WTC11 (cell line): ENCODE measurements around the gene NMRAL1. TPM values are rescaled to one million over a fixed set of nuclear protein-coding genes. Genes with fewer than 3 reads are reported as not detected.

Experiments
- ATAC-seq: fragments of 200-7000 bp; cut with Tn5 transposase; 2 replicates; pipeline ENCODE4 v1.10.0; 2021; ENCODE audit warnings: mild to moderate bottlenecking, moderate library complexity
- CTCF ChIA-PET: fragments of 300-600 bp; sonication (Branson Sonifier 250); formaldehyde crosslinking; loops from one replicate; lab custom pipeline; 2021; ENCODE audit warnings: antibody characterized with exemption; lab: Charles Lee
- POLR2A ChIA-PET: fragments of 350-600 bp; sonication (Branson Sonifier 250); formaldehyde crosslinking; loops from one replicate; lab custom pipeline; 2021; ENCODE audit warnings: antibody characterized with exemption; lab: Charles Lee
- DNase-seq: peaks from one replicate; pipeline ENCODE4 v3.0.0; 2021; ENCODE audit warnings: low spot score
- H3K27ac Mint-ChIP-seq: 2 replicates; pipeline ENCODE4 v1.8.0; 2021; ENCODE audit warnings: mixed read lengths
- H3K27me3 Mint-ChIP-seq: 2 replicates; pipeline ENCODE4 v1.8.0; 2021; ENCODE audit warnings: low read depth, mild to moderate bottlenecking, moderate library complexity, mixed read lengths
- H3K36me3 Mint-ChIP-seq: 2 replicates; pipeline ENCODE4 v1.8.0; 2021; ENCODE audit warnings: mixed read lengths
- H3K4me1 Mint-ChIP-seq: 2 replicates; pipeline ENCODE4 v1.8.0; 2022; ENCODE audit warnings: mixed read lengths
- H3K4me3 Mint-ChIP-seq: 2 replicates; pipeline ENCODE4 v1.8.0; 2021; ENCODE audit warnings: mild to moderate bottlenecking, moderate library complexity, mixed read lengths
- H3K9me3 Mint-ChIP-seq: 2 replicates; pipeline ENCODE4 v1.8.0; 2021; ENCODE audit warnings: mixed read lengths
- ATF1 ChIP-seq: sonication (generic); formaldehyde crosslinking; IDR thresholded peaks from 2 replicates; pipeline ENCODE4 v1.8.1; 2023; ENCODE audit warnings: mild to moderate bottlenecking, moderate library complexity, missing genetic modification reagents
- ELF4 ChIP-seq: sonication (generic); formaldehyde crosslinking; IDR thresholded peaks from 2 replicates; pipeline ENCODE4 v1.8.1; 2022; ENCODE audit warnings: low read depth, mild to moderate bottlenecking, moderate library complexity, missing genetic modification reagents
- EMX1 ChIP-seq: fragments of 250-450 bp; sonication (Bioruptor Pico); IDR thresholded peaks from 2 replicates; pipeline ENCODE4 v1.8.0; 2021; ENCODE audit warnings: mild to moderate bottlenecking
- OVOL2 ChIP-seq: fragments of 250-450 bp; sonication (Bioruptor Pico); IDR thresholded peaks from 2 replicates; pipeline ENCODE4 v1.9.0; 2021; ENCODE audit warnings: mild to moderate bottlenecking, borderline replicate concordance
- PRRX2 ChIP-seq: fragments of 250-450 bp; sonication (Bioruptor Pico); IDR thresholded peaks from 2 replicates; pipeline ENCODE4 v1.8.0; 2021; ENCODE audit warnings: mild to moderate bottlenecking
- RORB ChIP-seq: fragments of 250-450 bp; sonication (Bioruptor Pico); IDR thresholded peaks from 2 replicates; pipeline ENCODE4 v1.9.0; 2021; ENCODE audit warnings: mild to moderate bottlenecking
- SOX15 ChIP-seq: fragments of 250-450 bp; sonication (Bioruptor Pico); IDR thresholded peaks from 2 replicates; pipeline ENCODE4 v1.9.0; 2021; ENCODE audit warnings: mild to moderate bottlenecking
- TEAD1 ChIP-seq: sonication (generic); formaldehyde crosslinking; IDR thresholded peaks from 2 replicates; pipeline ENCODE4 v1.8.0; 2022; ENCODE audit warnings: mild to moderate bottlenecking, missing genetic modification reagents
- TEAD4 ChIP-seq: sonication (generic); formaldehyde crosslinking; IDR thresholded peaks from 2 replicates; pipeline ENCODE4 v1.8.0; 2022; ENCODE audit warnings: mild to moderate bottlenecking, missing genetic modification reagents
- ZNF138 ChIP-seq: sonication (generic); formaldehyde crosslinking; conservative IDR thresholded peaks from 2 replicates; pipeline ENCODE4 v1.8.1; 2022; ENCODE audit warnings: mild to moderate bottlenecking, moderate library complexity, missing genetic modification reagents
- total RNA-seq: library from RNA; stranded (reverse); gene quantifications from 3 replicates; pipeline ENCODE4 v1.2.3, GENCODE V29; 2021
- TF ChIP-seq, protein P1 (sequence below): sonication (generic); formaldehyde crosslinking; IDR thresholded peaks from 2 replicates; pipeline ENCODE4 v1.8.1; 2023; ENCODE audit warnings: mild to moderate bottlenecking, missing genetic modification reagents, borderline replicate concordance
- TF ChIP-seq, protein P2 (sequence below): fragments of 250-450 bp; sonication (Bioruptor Pico); IDR thresholded peaks from 2 replicates; pipeline ENCODE4 v2.1.2; 2022; ENCODE audit warnings: mild to moderate bottlenecking, moderate library complexity
- TF ChIP-seq, protein P3 (sequence below): sonication (generic); formaldehyde crosslinking; IDR thresholded peaks from 2 replicates; pipeline ENCODE4 v1.8.1; 2023; ENCODE audit warnings: mild to moderate bottlenecking, missing genetic modification reagents
- TF ChIP-seq, protein P4 (sequence below): sonication (generic); formaldehyde crosslinking; IDR thresholded peaks from 2 replicates; pipeline ENCODE4 v1.8.0; 2022; ENCODE audit warnings: missing genetic modification reagents
- TF ChIP-seq, protein P5 (sequence below): sonication (generic); formaldehyde crosslinking; IDR thresholded peaks from 2 replicates; pipeline ENCODE4 v1.8.1; 2023; ENCODE audit warnings: mild to moderate bottlenecking, missing genetic modification reagents
- TF ChIP-seq, protein P6 (sequence below): sonication (generic); formaldehyde crosslinking; conservative IDR thresholded peaks from 2 replicates; pipeline ENCODE4 v1.8.1; 2022; ENCODE audit warnings: mild to moderate bottlenecking, missing genetic modification reagents

NMRAL1 gene
- total RNA-seq, 1 experiment from 2014 or later = 68.1 TPM

DNA sequence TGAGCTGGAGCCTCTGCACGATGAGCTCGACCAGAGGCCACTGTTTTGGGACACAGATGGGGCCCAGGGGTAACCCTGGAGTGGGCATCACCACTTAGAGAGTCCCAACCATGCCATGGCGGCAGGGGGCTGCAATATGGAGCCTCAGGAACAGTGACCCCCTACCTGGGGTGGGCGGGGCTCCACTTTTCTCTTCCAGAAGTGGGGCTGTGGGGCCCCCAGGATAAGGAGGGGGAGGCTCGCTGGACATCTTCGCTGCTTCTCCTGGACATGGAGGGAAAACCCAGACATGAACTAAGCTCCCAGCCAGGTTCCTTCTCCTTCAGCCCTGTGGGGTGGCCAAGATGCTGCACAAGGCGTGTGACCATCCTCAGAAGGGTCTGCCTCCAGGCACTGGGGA, 39.5 kb upstream of the NMRAL1 start:
- no peaks in the 10 kb centered on the region for H3K9me3 Mint-ChIP-seq
- ChIA-PET POLR2A (no interaction called here), CTCF (interaction anchor here (0.5 to 4.3 kb wide), 10 partner anchors 8 to 1205 kb away, joined by 3 to 21 read pairs (median 4); no protein-coding TSS in a partner anchor)
- H3K4me3 Mint-ChIP-seq = no peak overlapping the region
- H3K4me1 Mint-ChIP-seq = peaks cover 11% of the 10 kb centered on the region
- DNase-seq (no peak), ATAC-seq (no peak)
- no peaks in the 10 kb centered on the region for H3K27me3 Mint-ChIP-seq
- TF ChIP-seq EMX1 (CRISPR knock-in tag) = no peak
- TF ChIP-seq, protein P1, sequence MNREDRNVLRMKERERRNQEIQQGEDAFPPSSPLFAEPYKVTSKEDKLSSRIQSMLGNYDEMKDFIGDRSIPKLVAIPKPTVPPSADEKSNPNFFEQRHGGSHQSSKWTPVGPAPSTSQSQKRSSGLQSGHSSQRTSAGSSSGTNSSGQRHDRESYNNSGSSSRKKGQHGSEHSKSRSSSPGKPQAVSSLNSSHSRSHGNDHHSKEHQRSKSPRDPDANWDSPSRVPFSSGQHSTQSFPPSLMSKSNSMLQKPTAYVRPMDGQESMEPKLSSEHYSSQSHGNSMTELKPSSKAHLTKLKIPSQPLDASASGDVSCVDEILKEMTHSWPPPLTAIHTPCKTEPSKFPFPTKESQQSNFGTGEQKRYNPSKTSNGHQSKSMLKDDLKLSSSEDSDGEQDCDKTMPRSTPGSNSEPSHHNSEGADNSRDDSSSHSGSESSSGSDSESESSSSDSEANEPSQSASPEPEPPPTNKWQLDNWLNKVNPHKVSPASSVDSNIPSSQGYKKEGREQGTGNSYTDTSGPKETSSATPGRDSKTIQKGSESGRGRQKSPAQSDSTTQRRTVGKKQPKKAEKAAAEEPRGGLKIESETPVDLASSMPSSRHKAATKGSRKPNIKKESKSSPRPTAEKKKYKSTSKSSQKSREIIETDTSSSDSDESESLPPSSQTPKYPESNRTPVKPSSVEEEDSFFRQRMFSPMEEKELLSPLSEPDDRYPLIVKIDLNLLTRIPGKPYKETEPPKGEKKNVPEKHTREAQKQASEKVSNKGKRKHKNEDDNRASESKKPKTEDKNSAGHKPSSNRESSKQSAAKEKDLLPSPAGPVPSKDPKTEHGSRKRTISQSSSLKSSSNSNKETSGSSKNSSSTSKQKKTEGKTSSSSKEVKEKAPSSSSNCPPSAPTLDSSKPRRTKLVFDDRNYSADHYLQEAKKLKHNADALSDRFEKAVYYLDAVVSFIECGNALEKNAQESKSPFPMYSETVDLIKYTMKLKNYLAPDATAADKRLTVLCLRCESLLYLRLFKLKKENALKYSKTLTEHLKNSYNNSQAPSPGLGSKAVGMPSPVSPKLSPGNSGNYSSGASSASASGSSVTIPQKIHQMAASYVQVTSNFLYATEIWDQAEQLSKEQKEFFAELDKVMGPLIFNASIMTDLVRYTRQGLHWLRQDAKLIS (CRISPR knock-in tag) = no peak
- no peak for TF ChIP-seq OVOL2
- no peak overlapping the region for H3K27ac Mint-ChIP-seq
- H3K36me3 Mint-ChIP-seq = peaks cover 3% of the 10 kb centered on the region; the same call in 1 of the 2 replicates

DNA sequence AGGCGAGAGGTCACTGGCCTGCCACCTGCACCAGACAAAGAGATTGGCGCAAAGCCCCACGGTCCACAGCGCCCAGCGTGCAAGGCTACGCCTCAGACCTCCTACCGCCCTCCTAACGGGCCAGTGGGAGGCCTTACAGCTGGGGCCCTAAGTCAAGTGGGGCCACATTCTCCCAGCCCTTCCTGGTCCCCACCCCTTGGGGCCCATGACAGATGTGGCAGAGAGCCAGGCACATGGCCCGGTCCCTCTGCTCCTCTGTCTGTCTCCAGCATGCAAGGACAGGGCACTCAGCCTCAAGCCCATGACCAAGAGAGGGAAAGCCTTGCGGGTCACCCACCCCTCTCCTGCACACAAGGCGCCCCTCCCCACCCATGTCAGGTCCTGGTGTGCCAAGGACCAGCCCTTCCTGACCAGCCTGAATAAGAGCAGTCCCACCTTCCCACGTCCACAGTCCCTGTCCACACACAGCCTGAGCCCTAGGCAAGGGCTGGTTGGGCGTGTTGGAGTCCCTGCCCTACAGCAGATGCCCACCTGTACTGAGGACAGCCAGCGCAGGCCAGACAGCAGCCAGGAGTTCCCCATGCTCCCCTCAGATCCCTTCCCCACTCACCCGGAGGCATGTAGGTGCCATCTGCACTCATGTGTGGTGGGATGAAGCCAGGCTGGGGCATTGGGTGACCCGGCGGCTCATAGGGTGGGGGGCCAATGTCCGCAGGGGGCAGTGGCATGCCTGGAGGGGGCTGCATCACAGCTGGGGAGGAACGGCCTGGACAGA, 38.8 kb upstream of the NMRAL1 start:
- peaks cover 3% of the 10 kb centered on the region; the same call in 1 of the 2 replicates for H3K36me3 Mint-ChIP-seq
- CTCF ChIA-PET = interaction anchor here (0.5 to 4.3 kb wide), 6 partner anchors 12 to 1205 kb away, joined by 3 to 21 read pairs (median 4); no protein-coding TSS in a partner anchor
- no peak overlapping the region for H3K4me3 Mint-ChIP-seq
- TF ChIP-seq, protein P2, sequence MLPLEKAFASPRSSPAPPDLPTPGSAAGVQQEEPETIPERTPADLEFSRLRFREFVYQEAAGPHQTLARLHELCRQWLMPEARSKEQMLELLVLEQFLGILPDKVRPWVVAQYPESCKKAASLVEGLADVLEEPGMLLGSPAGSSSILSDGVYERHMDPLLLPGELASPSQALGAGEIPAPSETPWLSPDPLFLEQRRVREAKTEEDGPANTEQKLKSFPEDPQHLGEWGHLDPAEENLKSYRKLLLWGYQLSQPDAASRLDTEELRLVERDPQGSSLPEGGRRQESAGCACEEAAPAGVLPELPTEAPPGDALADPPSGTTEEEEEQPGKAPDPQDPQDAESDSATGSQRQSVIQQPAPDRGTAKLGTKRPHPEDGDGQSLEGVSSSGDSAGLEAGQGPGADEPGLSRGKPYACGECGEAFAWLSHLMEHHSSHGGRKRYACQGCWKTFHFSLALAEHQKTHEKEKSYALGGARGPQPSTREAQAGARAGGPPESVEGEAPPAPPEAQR (CRISPR knock-in tag) = no peak
- TF ChIP-seq, protein P3, sequence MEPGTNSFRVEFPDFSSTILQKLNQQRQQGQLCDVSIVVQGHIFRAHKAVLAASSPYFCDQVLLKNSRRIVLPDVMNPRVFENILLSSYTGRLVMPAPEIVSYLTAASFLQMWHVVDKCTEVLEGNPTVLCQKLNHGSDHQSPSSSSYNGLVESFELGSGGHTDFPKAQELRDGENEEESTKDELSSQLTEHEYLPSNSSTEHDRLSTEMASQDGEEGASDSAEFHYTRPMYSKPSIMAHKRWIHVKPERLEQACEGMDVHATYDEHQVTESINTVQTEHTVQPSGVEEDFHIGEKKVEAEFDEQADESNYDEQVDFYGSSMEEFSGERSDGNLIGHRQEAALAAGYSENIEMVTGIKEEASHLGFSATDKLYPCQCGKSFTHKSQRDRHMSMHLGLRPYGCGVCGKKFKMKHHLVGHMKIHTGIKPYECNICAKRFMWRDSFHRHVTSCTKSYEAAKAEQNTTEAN = no peak
- TF ChIP-seq TEAD1 (CRISPR knock-in tag) = no peak
- no peak for TF ChIP-seq RORB (CRISPR knock-in tag)
- TF ChIP-seq, protein P4, sequence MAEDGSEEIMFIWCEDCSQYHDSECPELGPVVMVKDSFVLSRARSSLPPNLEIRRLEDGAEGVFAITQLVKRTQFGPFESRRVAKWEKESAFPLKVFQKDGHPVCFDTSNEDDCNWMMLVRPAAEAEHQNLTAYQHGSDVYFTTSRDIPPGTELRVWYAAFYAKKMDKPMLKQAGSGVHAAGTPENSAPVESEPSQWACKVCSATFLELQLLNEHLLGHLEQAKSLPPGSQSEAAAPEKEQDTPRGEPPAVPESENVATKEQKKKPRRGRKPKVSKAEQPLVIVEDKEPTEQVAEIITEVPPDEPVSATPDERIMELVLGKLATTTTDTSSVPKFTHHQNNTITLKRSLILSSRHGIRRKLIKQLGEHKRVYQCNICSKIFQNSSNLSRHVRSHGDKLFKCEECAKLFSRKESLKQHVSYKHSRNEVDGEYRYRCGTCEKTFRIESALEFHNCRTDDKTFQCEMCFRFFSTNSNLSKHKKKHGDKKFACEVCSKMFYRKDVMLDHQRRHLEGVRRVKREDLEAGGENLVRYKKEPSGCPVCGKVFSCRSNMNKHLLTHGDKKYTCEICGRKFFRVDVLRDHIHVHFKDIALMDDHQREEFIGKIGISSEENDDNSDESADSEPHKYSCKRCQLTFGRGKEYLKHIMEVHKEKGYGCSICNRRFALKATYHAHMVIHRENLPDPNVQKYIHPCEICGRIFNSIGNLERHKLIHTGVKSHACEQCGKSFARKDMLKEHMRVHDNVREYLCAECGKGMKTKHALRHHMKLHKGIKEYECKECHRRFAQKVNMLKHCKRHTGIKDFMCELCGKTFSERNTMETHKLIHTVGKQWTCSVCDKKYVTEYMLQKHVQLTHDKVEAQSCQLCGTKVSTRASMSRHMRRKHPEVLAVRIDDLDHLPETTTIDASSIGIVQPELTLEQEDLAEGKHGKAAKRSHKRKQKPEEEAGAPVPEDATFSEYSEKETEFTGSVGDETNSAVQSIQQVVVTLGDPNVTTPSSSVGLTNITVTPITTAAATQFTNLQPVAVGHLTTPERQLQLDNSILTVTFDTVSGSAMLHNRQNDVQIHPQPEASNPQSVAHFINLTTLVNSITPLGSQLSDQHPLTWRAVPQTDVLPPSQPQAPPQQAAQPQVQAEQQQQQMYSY = no peak
- no peak for DNase-seq
- no peaks in the 10 kb centered on the region for H3K27me3 Mint-ChIP-seq
- H3K27ac Mint-ChIP-seq = no peak overlapping the region; the same call in 1 of the 2 replicates
- H3K4me1 Mint-ChIP-seq = peaks cover 7% of the 10 kb centered on the region; the same call in 1 of the 2 replicates
- H3K9me3 Mint-ChIP-seq = no peaks in the 10 kb centered on the region
- ATAC-seq = no peak
- POLR2A ChIA-PET = no interaction called here

DNA sequence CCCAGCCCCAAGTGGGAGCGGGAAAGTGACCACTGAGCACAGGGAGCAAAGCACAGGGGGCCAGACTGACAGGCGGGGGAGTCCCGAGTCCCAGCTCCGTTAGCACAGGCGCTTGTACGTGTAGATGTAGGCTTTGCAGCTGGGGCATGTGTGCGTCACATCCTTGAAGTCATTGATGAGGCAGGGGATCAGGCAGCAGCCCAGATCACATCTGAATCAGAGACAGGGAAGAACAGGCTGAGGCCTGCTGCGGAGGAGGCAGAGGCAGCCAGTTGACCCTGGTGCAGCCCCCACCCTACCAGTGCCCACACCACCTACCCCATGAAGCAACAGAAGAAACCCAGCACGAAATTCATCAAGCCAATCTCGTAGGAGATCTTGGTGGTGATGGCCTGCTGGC, 38.0 kb upstream of the NMRAL1 start:
- ChIA-PET POLR2A (interaction anchor here (1.5 kb wide), 1 partner anchor 61 kb away, joined by 3 read pairs; no protein-coding TSS in a partner anchor), CTCF (interaction anchor here (0.6 to 2.0 kb wide), 5 partner anchors 38 to 170 kb away, joined by 3 to 15 read pairs (median 5); no protein-coding TSS in a partner anchor)
- no peak for ATAC-seq
- H3K27ac Mint-ChIP-seq = peak overlapping the region; percentile 61; the same call in 1 of the 2 replicates
- DNase-seq = no peak
- peaks cover 10% of the 10 kb centered on the region; the same call in 1 of the 2 replicates for H3K36me3 Mint-ChIP-seq
- no peaks in the 10 kb centered on the region for H3K27me3 Mint-ChIP-seq
- no peaks in the 10 kb centered on the region for H3K9me3 Mint-ChIP-seq
- peaks cover 7% of the 10 kb centered on the region; the same call in 1 of the 2 replicates for H3K4me1 Mint-ChIP-seq
- H3K4me3 Mint-ChIP-seq = no peak overlapping the region
- TF ChIP-seq PRRX2 (CRISPR knock-in tag) = no peak
- TF ChIP-seq, protein P5, sequence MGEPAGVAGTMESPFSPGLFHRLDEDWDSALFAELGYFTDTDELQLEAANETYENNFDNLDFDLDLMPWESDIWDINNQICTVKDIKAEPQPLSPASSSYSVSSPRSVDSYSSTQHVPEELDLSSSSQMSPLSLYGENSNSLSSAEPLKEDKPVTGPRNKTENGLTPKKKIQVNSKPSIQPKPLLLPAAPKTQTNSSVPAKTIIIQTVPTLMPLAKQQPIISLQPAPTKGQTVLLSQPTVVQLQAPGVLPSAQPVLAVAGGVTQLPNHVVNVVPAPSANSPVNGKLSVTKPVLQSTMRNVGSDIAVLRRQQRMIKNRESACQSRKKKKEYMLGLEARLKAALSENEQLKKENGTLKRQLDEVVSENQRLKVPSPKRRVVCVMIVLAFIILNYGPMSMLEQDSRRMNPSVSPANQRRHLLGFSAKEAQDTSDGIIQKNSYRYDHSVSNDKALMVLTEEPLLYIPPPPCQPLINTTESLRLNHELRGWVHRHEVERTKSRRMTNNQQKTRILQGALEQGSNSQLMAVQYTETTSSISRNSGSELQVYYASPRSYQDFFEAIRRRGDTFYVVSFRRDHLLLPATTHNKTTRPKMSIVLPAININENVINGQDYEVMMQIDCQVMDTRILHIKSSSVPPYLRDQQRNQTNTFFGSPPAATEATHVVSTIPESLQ (CRISPR knock-in tag) = no peak
- TF ChIP-seq TEAD4 (CRISPR knock-in tag) = no peak
- no peak for TF ChIP-seq SOX15 (CRISPR knock-in tag)
- no peak for TF ChIP-seq OVOL2
- TF ChIP-seq ZNF138 (CRISPR knock-in tag) = no peak
- TF ChIP-seq, protein P6, sequence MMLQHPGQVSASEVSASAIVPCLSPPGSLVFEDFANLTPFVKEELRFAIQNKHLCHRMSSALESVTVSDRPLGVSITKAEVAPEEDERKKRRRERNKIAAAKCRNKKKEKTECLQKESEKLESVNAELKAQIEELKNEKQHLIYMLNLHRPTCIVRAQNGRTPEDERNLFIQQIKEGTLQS (CRISPR knock-in tag) = no peak
- TF ChIP-seq ELF4 (CRISPR knock-in tag) = no peak
- TF ChIP-seq ATF1 = no peak
